Activated naive CD8-positive, alpha-beta T cell treated with anti-CD3 and anti-CD28 coated beads, Interleukin-2, amount 50 U/mL, for 16 hours (primary cell): ENCODE data around the gene FGFRL1.
"Not testable (repeated sequence)": the region's sequence is repeated elsewhere in the genome, so short reads cannot be mapped to it uniquely, and the experiment has no call there.

ENCODE experiments used
- DNase-seq: peaks from one replicate; pipeline ENCODE4 v3.0.0-alpha.2; 2020; ENCODE audit warnings: low read depth, low spot score

The FGFRL1 gene

GRCh38 chr4:992297-993110 is 18.9 kb upstream of the FGFRL1 start:
- no peak for DNase-seq

GRCh38 chr4:993111-994029 is 18.1 kb upstream of the FGFRL1 start, which contains the start of gene SLC26A1:
SLC26A1 (minus strand) TSS chr4:993404; CDS start chr4:991703, 1,701 bp downstream.
- no peak for DNase-seq

GRCh38 chr4:995311-996026 is 16.0 kb upstream of the FGFRL1 start:
- DNase-seq = no peak

GRCh38 chr4:996030-996996 is 15.1 kb upstream of the FGFRL1 start:
- no peak for DNase-seq

GRCh38 chr4:996997-997374 is 14.4 kb upstream of the FGFRL1 start:
- DNase-seq = no peak

- DNase-seq = no peak
These were observed 13.9 kb upstream of the FGFRL1 start for GRCh38 chr4:997375-998071.

GRCh38 chr4:998096-998691 is 13.2 kb upstream of the FGFRL1 start:
- DNase-seq = no peak

GRCh38 chr4:999240-999863 is 12.1 kb upstream of the FGFRL1 start:
- DNase-seq = not testable (repeated sequence)

GRCh38 chr4:999882-1000425 is 11.5 kb upstream of the FGFRL1 start:
- no peak for DNase-seq

- no peak for DNase-seq
These were observed 10.7 kb upstream of the FGFRL1 start for GRCh38 chr4:1000686-1001260.

GRCh38 chr4:1001561-1002130 is 9.8 kb upstream of the FGFRL1 start:
- no peak for DNase-seq

- no peak for DNase-seq
These were observed 9.2 kb upstream of the FGFRL1 start for GRCh38 chr4:1002131-1002630.

- no peak for DNase-seq
These were observed 8.7 kb upstream of the FGFRL1 start for GRCh38 chr4:1002631-1003251.

- DNase-seq = no peak
These were observed 8.0 kb upstream of the FGFRL1 start for GRCh38 chr4:1003271-1004070.

GRCh38 chr4:1004071-1004418 is 7.4 kb upstream of the FGFRL1 start:
- DNase-seq = no peak

GRCh38 chr4:1004557-1005485 is 6.6 kb upstream of the FGFRL1 start:
- DNase-seq = no peak
